Islet precursor cell (in vitro differentiated cells): ENCODE results near the gene TIGD1.
A peak's percentile ranks its signal among the peaks of the same experiment; 100 is the strongest.
"Not testable (repeated sequence)": the region's sequence is repeated elsewhere in the genome, so short reads cannot be mapped to it uniquely, and the experiment has no call there.

Experiments
- DNase-seq: peaks from one replicate; pipeline ENCODE4 v3.0.0-alpha.2; 2018

The TIGD1 gene

GRCh38 chr2:232550354-232551249 is at the start of gene TIGD1, which contains the start of gene EIF4E2:
Gene TIGD1, minus strand, starts transcription at chr2:232550557. Its CDS starts 675 bp downstream, at chr2:232549882.
Gene EIF4E2, plus strand, starts transcription at chr2:232550689. Its CDS starts 36 bp downstream, at chr2:232550725.
- DNase-seq, result peak; percentile 98

GRCh38 chr2:232598293-232598692 is 47.9 kb upstream of the TIGD1 start:
- DNase-seq, result no peak

- no peak for DNase-seq
Measured at GRCh38 chr2:232597362-232598079, 47.2 kb upstream of the TIGD1 start.

- peak; percentile 73 for DNase-seq
Measured at GRCh38 chr2:232593982-232594381, 43.6 kb upstream of the TIGD1 start.

- DNase-seq, result peak; percentile 73
Measured at GRCh38 chr2:232592772-232593395, 42.5 kb upstream of the TIGD1 start.

GRCh38 chr2:232588680-232589585 is 38.6 kb upstream of the TIGD1 start:
- DNase-seq, result no peak

GRCh38 chr2:232588031-232588430 is 37.7 kb upstream of the TIGD1 start:
- no peak for DNase-seq

- DNase-seq, result no peak
Measured at GRCh38 chr2:232587512-232587911, 37.2 kb upstream of the TIGD1 start.

- no peak for DNase-seq
Measured at GRCh38 chr2:232586943-232587505, 36.7 kb upstream of the TIGD1 start.

GRCh38 chr2:232584238-232584637 is 33.9 kb upstream of the TIGD1 start:
- no peak for DNase-seq

- DNase-seq, result no peak
Measured at GRCh38 chr2:232581725-232582124, 31.4 kb upstream of the TIGD1 start.

GRCh38 chr2:232580648-232580981 is 30.3 kb upstream of the TIGD1 start:
- DNase-seq, result no peak

GRCh38 chr2:232578626-232579025 is 28.3 kb upstream of the TIGD1 start:
- no peak for DNase-seq

- DNase-seq, result no peak
Measured at GRCh38 chr2:232577841-232578240, 27.5 kb upstream of the TIGD1 start.

- peak; percentile 71 for DNase-seq
Measured at GRCh38 chr2:232576995-232577394, 26.6 kb upstream of the TIGD1 start.

GRCh38 chr2:232575404-232575746 is 25.0 kb upstream of the TIGD1 start:
- no peak for DNase-seq

- DNase-seq, result no peak
Measured at GRCh38 chr2:232574674-232575403, 24.5 kb upstream of the TIGD1 start.

- DNase-seq, result no peak
Measured at GRCh38 chr2:232573771-232574435, 23.5 kb upstream of the TIGD1 start.

- DNase-seq, result no peak
Measured at GRCh38 chr2:232573042-232573441, 22.7 kb upstream of the TIGD1 start.

- DNase-seq, result no peak
Measured at GRCh38 chr2:232571026-232571474, 20.7 kb upstream of the TIGD1 start.

GRCh38 chr2:232570481-232570880 is 20.1 kb upstream of the TIGD1 start:
- DNase-seq, result not testable (repeated sequence)
